ENCODE data around the gene ASTN2. TPM values are rescaled to one million over a fixed set of nuclear protein-coding genes. Genes with fewer than 3 reads are reported as not detected.

Gene ASTN2
- total RNA-seq, 1 experiment from 2014 or later, result 4.8 TPM

- ChIA-PET POLR2A (no interaction called here), RAD21 (ENCODE audit: low non-redundant PET in 1 of 2, low total read pairs in 2 of 2, uncharacterized antibody in 2 of 2, unreplicated experiment in 2 of 2) (no interaction called here), CTCF (no interaction called here)
- no peaks in the 10 kb centered on the region for H4K20me1 ChIP-seq (ENCODE audit: insufficient read depth)
- DNase-seq (ENCODE audit: low read depth, low spot score) (no peak), ATAC-seq (no peak)
- no peak overlapping the region for H3K4me2 ChIP-seq (ENCODE audit: low read length)
- no peaks in the 10 kb centered on the region for H3K36me3 ChIP-seq (ENCODE audit: control insufficient read depth in 1 of 2, insufficient read depth in 2 of 2, low read length in 2 of 2)
- no peaks in the 10 kb centered on the region for H3K9me2 ChIP-seq (ENCODE audit: insufficient read depth)
- H2AFZ ChIP-seq (ENCODE audit: low read depth, low read length, poor library complexity, severe bottlenecking), result no peak overlapping the region
- no peak overlapping the region for H3K4me3 ChIP-seq (replicated peaks in 1 of 2; ENCODE audit: low read depth in 1 of 2, low read length in 2 of 2)
- no peaks in the 10 kb centered on the region for H3K27me3 ChIP-seq (ENCODE audit: insufficient read depth, low read length)
- TF ChIP-seq ZFX (IDR thresholded peaks at IDR 0.05) (no peak), SRF (IDR thresholded peaks at IDR 0.05; ENCODE audit: low read depth) (no peak)
- intact Hi-C loops (cut with micrococcal nuclease), result no loop called here
- no peaks in the 10 kb centered on the region for H3K79me2 ChIP-seq (ENCODE audit: insufficient read depth, low read length)
- no peaks in the 10 kb centered on the region for H3K4me1 ChIP-seq (ENCODE audit: control insufficient read depth in 1 of 2, insufficient read depth in 2 of 2, low read length in 2 of 2)
- H3K27ac ChIP-seq (ENCODE audit: low read depth, low read length), result no peak overlapping the region
- H3K9me3 ChIP-seq (ENCODE audit: control insufficient read depth in 1 of 2, insufficient read depth in 1 of 2, low read depth in 1 of 2, low read length in 2 of 2), result no peaks in the 10 kb centered on the region
- no TSS peak for BruUV-seq (replicated peaks)
- no peak overlapping the region for H3K9ac ChIP-seq (ENCODE audit: low read length)
Measured at GRCh38 chr9:117076571-117077290, 338.1 kb downstream of the ASTN2 start.

DNA sequence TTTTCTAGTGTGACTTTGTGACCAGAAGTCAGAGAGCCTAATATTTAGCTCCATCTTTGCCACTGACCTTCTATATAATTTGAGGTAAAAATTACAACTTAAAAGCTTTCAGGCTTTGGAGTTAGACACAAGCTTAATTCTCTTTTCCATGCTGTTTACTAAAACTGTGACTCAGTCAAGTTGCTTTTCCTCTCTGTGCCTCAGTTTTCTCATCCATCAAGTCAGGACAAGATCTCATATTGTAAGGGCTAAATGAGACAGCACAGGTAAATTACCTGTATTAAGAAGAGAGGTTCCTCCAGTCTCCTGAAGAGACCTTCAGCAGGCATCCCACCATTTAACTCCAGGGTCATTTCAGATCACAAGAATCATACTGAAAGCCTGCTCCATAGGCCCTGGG is 339.2 kb downstream of the ASTN2 start:
- no peaks in the 10 kb centered on the region for H3K27me3 ChIP-seq (ENCODE audit: insufficient read depth, low read length)
- BruUV-seq (replicated peaks), result no TSS peak
- no peak overlapping the region for H3K4me3 ChIP-seq (replicated peaks in 1 of 2; ENCODE audit: low read depth in 1 of 2, low read length in 2 of 2)
- intact Hi-C loops (cut with micrococcal nuclease), result no loop called here
- no peaks in the 10 kb centered on the region for H3K36me3 ChIP-seq (ENCODE audit: control insufficient read depth in 1 of 2, insufficient read depth in 2 of 2, low read length in 2 of 2)
- ChIA-PET RAD21 (ENCODE audit: low non-redundant PET in 1 of 2, low total read pairs in 2 of 2, uncharacterized antibody in 2 of 2, unreplicated experiment in 2 of 2) (no interaction called here), CTCF (no interaction called here), POLR2A (no interaction called here)
- no peak overlapping the region for H3K27ac ChIP-seq (ENCODE audit: low read depth, low read length)
- H2AFZ ChIP-seq (ENCODE audit: low read depth, low read length, poor library complexity, severe bottlenecking), result no peak overlapping the region
- H3K4me2 ChIP-seq (ENCODE audit: low read length), result no peak overlapping the region
- H3K4me1 ChIP-seq (ENCODE audit: control insufficient read depth in 1 of 2, insufficient read depth in 2 of 2, low read length in 2 of 2), result no peaks in the 10 kb centered on the region
- H4K20me1 ChIP-seq (ENCODE audit: insufficient read depth), result no peaks in the 10 kb centered on the region
- no peaks in the 10 kb centered on the region for H3K9me3 ChIP-seq (ENCODE audit: control insufficient read depth in 1 of 2, insufficient read depth in 1 of 2, low read depth in 1 of 2, low read length in 2 of 2)
- H3K79me2 ChIP-seq (ENCODE audit: insufficient read depth, low read length), result no peaks in the 10 kb centered on the region
- H3K9ac ChIP-seq (ENCODE audit: low read length), result no peak overlapping the region
- TF ChIP-seq JUND (IDR thresholded peaks at IDR 0.05) (no peak), RAD21 (IDR thresholded peaks at IDR 0.05; ENCODE audit: low read depth) (no peak), ZFX (IDR thresholded peaks at IDR 0.05) (no peak), REST (IDR thresholded peaks at IDR 0.05; ENCODE audit: low read depth) (no peak)
- TF ChIP-seq, protein P1, sequence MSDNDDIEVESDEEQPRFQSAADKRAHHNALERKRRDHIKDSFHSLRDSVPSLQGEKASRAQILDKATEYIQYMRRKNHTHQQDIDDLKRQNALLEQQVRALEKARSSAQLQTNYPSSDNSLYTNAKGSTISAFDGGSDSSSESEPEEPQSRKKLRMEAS (IDR thresholded peaks at IDR 0.05), result no peak
- no peaks in the 10 kb centered on the region for H3K9me2 ChIP-seq (ENCODE audit: insufficient read depth)
- ATAC-seq (no peak), DNase-seq (ENCODE audit: low read depth, low spot score) (no peak)
